HG02852 (cell line): ENCODE results near the gene CLEC2D.
"Not testable (repeated sequence)": the region's sequence is repeated elsewhere in the genome, so short reads cannot be mapped to it uniquely, and the experiment has no call there.

Source experiments
- ATAC-seq: cut with Tn5 transposase; IDR thresholded peaks from one replicate; pipeline ENCODE4 v1.9.1; 2021; ENCODE audit warnings: mild to moderate bottlenecking, moderate library complexity; ENCODE audit not compliant: unreplicated experiment

Gene CLEC2D

DNA sequence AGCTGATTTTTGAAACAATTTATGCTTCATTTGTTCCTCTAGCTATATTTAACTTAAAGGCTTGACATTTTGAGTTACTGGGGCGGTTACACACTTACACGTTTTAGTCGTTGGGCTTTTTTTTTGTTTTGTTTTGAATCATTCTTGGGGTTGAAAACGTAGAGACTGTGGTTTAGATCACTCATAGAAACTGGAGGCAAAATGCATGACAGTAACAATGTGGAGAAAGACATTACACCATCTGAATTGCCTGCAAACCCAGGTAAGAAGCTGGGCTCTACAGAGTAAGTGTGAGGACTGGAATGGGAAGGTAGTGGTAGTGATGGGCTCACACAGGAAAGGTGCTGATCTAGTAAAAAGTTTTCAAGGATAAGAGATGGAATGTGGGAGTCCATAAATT is at the start of gene CLEC2D:
CLEC2D (plus strand) TSS at position 180 of the 400 bp plus-strand sequence; CDS start at position 202, 22 bp downstream.
- peak; percentile 52 for ATAC-seq

DNA sequence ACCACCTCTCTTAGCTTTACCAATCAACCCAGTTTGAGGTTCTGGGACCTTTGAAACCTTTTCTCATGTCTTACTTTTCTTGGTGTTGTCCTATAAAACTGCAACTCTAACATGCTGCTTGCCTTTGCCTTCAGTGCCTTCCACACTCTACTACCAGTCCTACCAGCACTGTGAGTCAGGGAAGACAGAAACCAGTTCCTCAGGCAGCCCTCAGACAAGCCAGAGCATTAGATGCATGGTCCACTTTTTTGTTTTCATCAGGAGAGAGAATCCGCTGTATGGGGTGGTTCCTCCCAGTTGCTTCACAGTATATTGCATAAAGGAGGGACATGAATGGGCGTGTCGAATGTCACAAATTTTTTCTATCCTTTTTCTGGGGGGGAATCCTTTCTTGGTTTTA is 44.5 kb upstream of the CLEC2D start:
- no peak for ATAC-seq

- ATAC-seq = no peak
These were observed 43.2 kb upstream of the CLEC2D start for GRCh38 chr12:9626291-9626690.

- no peak for ATAC-seq
These were observed 42.7 kb upstream of the CLEC2D start for GRCh38 chr12:9626821-9627220.

DNA sequence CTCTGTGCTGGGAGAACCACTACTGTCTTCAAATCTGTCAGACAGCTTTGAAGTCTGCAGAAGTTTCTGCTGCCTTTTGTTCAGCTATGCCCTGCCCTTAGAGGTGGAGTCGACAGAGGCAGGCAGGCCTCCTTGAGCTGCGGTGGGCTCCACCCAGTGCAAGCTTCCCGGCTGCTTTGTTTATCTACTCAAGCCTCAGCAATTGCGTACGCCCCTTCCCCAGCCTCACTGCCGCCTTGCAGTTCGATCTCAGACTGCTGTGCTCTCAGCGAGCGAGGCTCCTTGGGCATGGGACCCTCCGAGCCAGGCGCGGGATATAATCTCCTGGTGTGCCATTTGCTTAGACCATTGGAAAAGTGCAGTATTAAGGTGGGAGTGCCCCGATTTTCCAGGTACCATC is 36.7 kb upstream of the CLEC2D start:
- no peak for ATAC-seq

GRCh38 chr12:9634177-9634803 is 35.2 kb upstream of the CLEC2D start:
- no peak for ATAC-seq

- ATAC-seq = no peak
These were observed 34.4 kb upstream of the CLEC2D start for GRCh38 chr12:9634969-9635754.

- ATAC-seq = no peak
These were observed 33.2 kb upstream of the CLEC2D start for GRCh38 chr12:9636150-9636850.

DNA sequence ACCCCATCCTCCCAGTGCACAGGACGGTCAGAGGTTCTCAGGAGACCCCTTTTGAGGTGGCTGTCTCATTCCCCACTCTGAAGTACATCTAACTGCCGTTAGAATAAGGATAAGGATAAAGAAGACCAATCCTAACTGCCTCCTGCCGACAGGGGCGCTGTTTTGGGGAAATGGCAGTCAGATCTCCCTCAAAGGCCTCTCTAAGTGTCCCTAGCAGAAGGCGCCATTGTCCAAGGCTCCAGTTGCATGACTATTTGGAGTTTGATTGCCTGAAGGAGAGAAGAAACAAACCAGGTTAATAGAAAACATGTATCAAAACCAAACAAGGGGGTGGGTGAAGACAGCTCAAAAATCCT is 32.7 kb upstream of the CLEC2D start:
- no peak for ATAC-seq

GRCh38 chr12:9640024-9640423 is 29.5 kb upstream of the CLEC2D start:
- no peak for ATAC-seq

GRCh38 chr12:9642606-9643265 is 26.8 kb upstream of the CLEC2D start:
- ATAC-seq = no peak

DNA sequence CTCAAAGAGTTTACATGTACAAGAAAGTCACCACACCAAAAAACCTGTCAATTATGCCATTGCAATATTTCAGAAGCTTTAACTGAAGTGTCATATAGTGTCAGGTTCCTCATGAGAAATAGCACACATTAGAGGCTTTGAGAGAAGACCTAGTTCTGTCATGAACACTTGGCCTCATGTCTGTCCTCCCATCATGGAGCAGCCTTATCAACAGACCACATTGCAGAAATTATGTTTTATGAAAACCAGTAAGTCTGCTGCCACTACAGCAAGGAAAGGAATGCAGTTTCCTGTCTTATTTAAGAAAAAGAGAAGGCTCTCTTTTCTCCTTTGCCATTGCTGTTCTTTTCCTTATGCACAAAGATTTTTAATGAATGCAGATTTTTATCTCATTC is 26.2 kb upstream of the CLEC2D start:
- no peak for ATAC-seq

DNA sequence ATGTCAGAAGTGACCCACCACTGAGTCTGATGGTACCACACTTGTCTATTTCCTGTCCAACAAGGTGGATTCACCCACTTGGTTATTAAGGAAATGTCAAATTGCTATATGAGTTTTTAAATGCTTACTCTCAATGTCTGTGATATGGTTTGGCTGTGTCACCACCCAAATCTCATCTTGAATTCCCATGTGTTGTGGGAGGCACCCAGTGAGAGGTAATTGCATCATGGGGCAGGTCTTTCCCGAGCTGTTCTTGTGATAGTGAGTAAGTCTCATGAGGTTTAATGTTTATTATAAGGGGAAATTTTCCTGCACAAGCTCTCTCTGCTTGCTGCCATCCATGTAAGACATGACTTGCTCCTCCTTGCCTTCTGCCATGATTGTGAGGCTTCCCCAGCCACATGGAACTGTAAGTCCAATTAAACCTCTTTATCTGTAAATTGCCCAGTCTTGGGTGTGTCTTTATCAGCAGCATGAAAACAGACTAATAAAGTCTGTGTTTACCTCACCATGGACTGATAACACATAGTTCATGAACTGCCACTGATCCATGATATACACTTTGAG is 24.4 kb upstream of the CLEC2D start:
- not testable (repeated sequence) for ATAC-seq

DNA sequence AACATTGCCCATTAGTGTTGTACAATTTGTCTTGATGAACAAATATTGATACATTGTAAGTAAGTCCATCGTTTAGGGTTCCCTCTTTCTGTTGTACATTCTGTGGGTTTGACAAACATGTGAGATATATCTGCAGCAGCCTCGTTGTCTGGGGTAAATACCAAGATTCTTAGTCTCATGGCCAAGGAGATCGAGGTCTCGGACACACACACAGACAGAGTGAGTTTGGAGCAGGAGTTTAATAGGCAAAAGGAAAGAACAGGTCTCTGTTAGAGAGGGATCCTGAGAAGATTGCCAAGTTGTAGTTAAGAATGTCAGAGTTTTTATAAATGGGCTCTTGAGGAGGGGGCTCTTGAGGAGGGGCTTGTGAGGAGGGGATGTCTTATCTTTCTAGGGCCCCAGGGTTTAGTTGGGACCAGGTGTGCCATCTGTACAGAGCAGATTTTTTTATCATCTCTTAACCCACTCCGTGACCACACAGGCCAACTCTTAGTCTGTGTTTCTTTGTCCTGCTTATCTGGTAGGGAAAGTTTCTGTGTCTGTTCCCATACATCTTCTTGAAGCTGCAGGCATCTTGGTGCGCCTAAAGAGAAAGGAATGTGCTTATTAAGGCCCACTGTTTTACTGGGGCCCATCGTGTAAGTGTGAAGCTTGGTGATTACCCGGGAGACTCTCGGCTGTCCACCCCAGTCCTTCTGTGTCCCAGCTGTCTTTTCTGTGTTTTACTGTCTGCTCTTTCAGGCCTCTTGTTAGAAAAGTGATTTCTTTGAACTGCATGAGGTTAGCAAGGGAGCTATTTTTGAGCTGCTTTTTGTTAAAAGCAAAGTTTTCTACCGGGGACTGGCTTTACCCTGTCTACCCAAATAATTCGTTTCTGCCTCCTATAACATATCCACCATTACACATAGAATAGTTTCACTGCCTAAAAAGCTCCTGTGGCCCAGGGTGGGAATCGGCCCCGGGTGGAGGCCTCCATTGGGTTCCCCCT is 22.4 kb upstream of the CLEC2D start:
- ATAC-seq = no peak

DNA sequence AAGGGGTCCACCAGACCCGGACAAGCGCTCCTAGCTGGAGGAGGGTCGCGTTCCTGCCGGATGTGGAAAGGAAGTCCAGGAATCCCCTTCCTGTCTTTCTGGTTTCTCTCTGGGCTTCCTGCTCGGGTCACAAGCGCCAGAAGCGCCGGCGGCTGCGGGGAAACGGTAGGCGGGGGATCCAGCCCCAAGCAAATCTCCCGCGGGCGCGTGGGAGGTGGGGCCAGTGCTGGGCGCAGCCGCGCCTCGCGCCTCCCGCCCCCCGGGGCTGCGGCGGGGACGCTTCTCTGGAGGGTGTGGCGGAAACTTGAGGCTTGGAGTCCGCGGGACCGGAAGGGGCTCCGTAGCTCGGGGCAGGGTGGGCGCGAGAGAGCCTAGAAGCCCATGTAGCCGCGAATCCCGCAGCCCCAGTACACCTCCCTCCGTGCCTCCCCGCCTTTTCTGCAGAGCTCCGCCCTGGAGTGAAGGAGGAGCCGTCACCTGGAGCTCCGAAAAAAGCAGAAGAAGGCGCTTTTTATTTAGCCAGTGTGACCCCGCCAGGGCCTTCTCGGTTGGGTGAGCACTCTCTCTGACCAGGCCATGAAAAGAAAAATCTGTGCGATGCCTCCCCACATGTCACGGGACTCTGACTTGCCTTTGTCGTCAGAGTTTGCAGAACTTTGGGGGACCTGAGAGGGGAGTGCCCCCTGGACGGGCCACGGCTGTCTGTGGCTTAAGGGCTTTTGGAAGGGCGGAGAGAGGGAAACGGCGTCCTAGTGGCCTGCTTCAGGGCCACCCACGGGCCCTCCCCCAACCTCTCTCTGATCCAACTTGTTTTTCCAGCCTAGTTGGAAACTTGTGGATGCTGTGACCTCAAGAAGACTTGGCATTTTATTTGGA is 21.4 kb upstream of the CLEC2D start:
- peak; percentile 64 for ATAC-seq

DNA sequence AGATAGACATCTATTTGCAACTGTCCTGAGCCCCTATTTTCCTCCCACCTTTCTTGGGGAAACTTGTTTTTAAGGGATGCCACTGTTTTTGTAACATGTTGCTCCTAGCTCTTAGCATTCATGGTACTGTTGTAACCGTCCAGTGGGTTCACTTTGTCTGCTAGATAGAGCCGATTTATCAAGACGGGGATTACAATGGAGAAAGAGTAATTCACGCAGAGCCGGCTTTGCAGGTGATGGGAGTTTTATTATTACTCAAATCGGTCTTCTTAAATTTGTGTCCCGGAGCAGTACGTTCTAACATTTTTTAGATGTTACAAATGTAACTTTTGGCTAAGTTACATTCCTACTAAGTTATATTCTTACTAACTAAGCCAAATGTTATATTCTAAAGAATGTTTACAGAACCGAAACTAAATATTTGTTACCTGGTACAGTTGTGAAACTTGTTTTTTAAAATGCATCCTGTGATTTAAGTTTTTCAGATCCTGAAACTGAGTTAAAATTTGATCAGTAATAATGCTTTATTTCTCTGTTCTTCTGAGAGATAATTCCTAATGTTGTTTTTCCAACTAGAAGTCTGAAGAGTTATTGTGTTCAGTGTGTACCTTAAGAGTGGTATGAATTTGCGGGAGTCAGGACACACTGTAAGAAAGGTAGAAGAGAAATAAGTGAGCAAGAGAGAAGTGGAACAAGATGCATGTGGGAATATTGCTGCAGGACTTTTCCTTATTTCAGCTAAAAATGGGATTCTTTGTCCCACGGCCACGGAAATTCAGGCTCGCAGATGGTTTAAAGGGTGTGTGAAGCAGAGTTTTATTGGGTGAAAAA is 20.6 kb upstream of the CLEC2D start:
- ATAC-seq = no peak

- no peak for ATAC-seq
These were observed 20.0 kb upstream of the CLEC2D start for GRCh38 chr12:9649532-9649940.

DNA sequence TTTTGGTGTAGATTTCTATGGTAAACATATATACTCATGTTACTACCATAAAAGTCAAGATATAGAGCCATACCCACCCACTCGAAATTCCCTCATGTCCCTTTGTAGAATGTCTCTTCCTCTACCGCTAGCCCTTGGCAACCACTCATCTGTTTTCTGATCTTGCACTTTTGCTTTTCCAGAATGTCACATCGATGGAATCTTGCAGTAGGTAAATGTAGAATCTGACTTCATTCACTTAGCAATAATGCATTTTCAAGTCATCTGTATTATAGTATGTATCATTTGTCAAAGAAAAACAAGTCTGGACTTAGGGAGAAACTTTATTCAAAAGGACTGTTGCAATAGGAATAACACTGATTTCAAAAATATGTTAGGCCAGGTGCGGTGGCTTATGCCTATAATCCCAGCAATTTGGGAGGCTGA is 19.3 kb upstream of the CLEC2D start:
- no peak for ATAC-seq
